Activated naive CD8-positive, alpha-beta T cell treated with anti-CD3 and anti-CD28 coated beads for 36 hours (primary cell): Measurements from ENCODE around the gene SCYGR2. TPM values are rescaled to one million over a fixed set of nuclear protein-coding genes. Genes with fewer than 3 reads are reported as not detected.

Experiments used
- DNase-seq: peaks from one replicate; pipeline ENCODE4 v3.0.0; 2021
- H3K27ac Mint-ChIP-seq: one replicate; pipeline ENCODE4 v1.8.0; 2022; ENCODE audit warnings: mild to moderate bottlenecking, moderate library complexity, mixed read lengths
- H3K27me3 Mint-ChIP-seq: one replicate; pipeline ENCODE4 v1.8.0; 2022; ENCODE audit warnings: mild to moderate bottlenecking, mixed read lengths
- H3K36me3 Mint-ChIP-seq: one replicate; pipeline ENCODE4 v1.8.0; 2021; ENCODE audit warnings: mild to moderate bottlenecking, mixed read lengths
- H3K4me1 Mint-ChIP-seq: one replicate; pipeline ENCODE4 v1.8.0; 2021; ENCODE audit warnings: mixed read lengths
- H3K4me3 Mint-ChIP-seq: one replicate; pipeline ENCODE4 v1.8.0; 2022; ENCODE audit warnings: mild to moderate bottlenecking, moderate library complexity, mixed read lengths
- H3K9me3 Mint-ChIP-seq: one replicate; pipeline ENCODE4 v1.8.0; 2022; ENCODE audit warnings: mixed read lengths
- total RNA-seq, 2 experiments: library from RNA; stranded (reverse); gene quantifications; one replicate each; pipeline ENCODE4 v1.2.3, GENCODE V29; 2021

The SCYGR2 gene
- total RNA-seq, 2 experiments from 2014 or later = not detected

DNA sequence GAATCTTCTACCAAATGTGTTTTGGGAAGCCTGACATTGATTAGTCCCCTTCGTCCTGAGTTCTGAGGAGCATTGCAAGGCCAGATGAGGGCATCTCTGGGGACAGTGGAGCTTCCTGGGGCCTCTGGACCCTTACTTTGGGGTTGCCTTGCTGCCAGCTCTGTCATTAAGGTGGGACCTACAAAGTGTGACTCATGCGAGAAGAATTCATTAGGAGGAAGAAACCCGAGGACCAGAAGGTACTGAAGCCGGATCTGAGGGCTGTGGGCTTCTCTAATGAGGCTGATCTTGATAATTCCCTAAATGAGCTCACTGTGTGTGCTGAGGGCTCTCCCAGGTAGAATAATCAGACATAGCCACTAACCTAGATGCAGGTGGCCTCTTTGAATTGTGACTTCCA is 695 bp upstream of the SCYGR2 start:
- Mint-ChIP-seq H3K36me3 (no peaks in the 10 kb centered on the region), H3K27ac (no peak overlapping the region), H3K9me3 (no peaks in the 10 kb centered on the region), H3K27me3 (peaks cover 39% of the 10 kb centered on the region), H3K4me3 (no peak overlapping the region), H3K4me1 (peaks cover under 1% of the 10 kb centered on the region)
- DNase-seq = no peak

DNA sequence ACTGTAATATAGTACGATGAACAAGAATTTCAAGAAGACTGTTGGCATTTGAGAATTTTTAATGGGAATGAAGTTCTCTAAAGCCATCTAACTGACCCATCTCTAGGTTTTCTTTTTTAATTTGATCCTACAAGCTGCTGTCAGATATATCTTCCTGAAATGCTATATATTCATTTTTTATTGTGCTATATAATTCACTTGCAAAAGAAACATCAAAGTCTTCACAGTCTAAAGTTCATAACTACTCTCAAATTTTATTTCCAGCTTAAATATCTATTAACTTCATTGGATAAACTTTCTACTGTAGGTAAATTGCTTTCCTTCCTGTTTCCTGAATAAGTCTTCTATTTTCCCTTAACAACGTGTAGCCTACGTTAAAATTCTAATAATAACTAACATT is 3.7 kb downstream of the SCYGR2 start:
- no peak overlapping the region for H3K27ac Mint-ChIP-seq

GRCh38 chr2:227606476-227606875 is 7.8 kb downstream of the SCYGR2 start:
- H3K27me3 Mint-ChIP-seq = peaks cover 62% of the 10 kb centered on the region
- H3K4me3 Mint-ChIP-seq = no peak overlapping the region
- H3K9me3 Mint-ChIP-seq = no peaks in the 10 kb centered on the region
- peaks cover 12% of the 10 kb centered on the region for H3K4me1 Mint-ChIP-seq
- no peak for DNase-seq
- no peaks in the 10 kb centered on the region for H3K36me3 Mint-ChIP-seq
- H3K27ac Mint-ChIP-seq = no peak overlapping the region

More for the DNA sequence above, 3.7 kb downstream of the SCYGR2 start:
- no peak overlapping the region for H3K4me3 Mint-ChIP-seq
- H3K27me3 Mint-ChIP-seq = peaks cover 40% of the 10 kb centered on the region
- no peaks in the 10 kb centered on the region for H3K9me3 Mint-ChIP-seq
- H3K4me1 Mint-ChIP-seq = no peaks in the 10 kb centered on the region
- no peaks in the 10 kb centered on the region for H3K36me3 Mint-ChIP-seq
- DNase-seq = no peak

GRCh38 chr2:227607941-227608340 is 9.2 kb downstream of the SCYGR2 start:
- Mint-ChIP-seq H3K4me1 (peaks cover 12% of the 10 kb centered on the region), H3K27me3 (peaks cover 71% of the 10 kb centered on the region), H3K4me3 (no peak overlapping the region), H3K36me3 (no peaks in the 10 kb centered on the region), H3K27ac (no peak overlapping the region), H3K9me3 (no peaks in the 10 kb centered on the region)
- no peak for DNase-seq

GRCh38 chr2:227608561-227609338 is 10.1 kb downstream of the SCYGR2 start:
- H3K9me3 Mint-ChIP-seq = no peaks in the 10 kb centered on the region
- DNase-seq = peak; percentile 8
- no peak overlapping the region for H3K27ac Mint-ChIP-seq
- no peaks in the 10 kb centered on the region for H3K36me3 Mint-ChIP-seq
- no peak overlapping the region for H3K4me3 Mint-ChIP-seq
- H3K4me1 Mint-ChIP-seq = peaks cover 12% of the 10 kb centered on the region
- H3K27me3 Mint-ChIP-seq = peaks cover 71% of the 10 kb centered on the region

- Mint-ChIP-seq H3K4me3 (no peak overlapping the region), H3K4me1 (peaks cover 12% of the 10 kb centered on the region), H3K9me3 (no peaks in the 10 kb centered on the region), H3K27me3 (peaks cover 67% of the 10 kb centered on the region), H3K27ac (peak overlapping the region; percentile 46), H3K36me3 (no peaks in the 10 kb centered on the region)
- DNase-seq = no peak
Measured at GRCh38 chr2:227610123-227610522, 11.4 kb downstream of the SCYGR2 start.

GRCh38 chr2:227612546-227613271 is 14.0 kb downstream of the SCYGR2 start:
- H3K9me3 Mint-ChIP-seq = no peaks in the 10 kb centered on the region
- no peak overlapping the region for H3K27ac Mint-ChIP-seq
- H3K4me3 Mint-ChIP-seq = no peak overlapping the region
- H3K36me3 Mint-ChIP-seq = no peaks in the 10 kb centered on the region
- peaks cover 12% of the 10 kb centered on the region for H3K4me1 Mint-ChIP-seq
- H3K27me3 Mint-ChIP-seq = peaks cover 53% of the 10 kb centered on the region
- no peak for DNase-seq

- Mint-ChIP-seq H3K4me3 (no peak overlapping the region), H3K4me1 (peaks cover 8% of the 10 kb centered on the region), H3K27ac (no peak overlapping the region), H3K9me3 (no peaks in the 10 kb centered on the region), H3K27me3 (peaks cover 48% of the 10 kb centered on the region), H3K36me3 (no peaks in the 10 kb centered on the region)
- DNase-seq = no peak
Measured at GRCh38 chr2:227613272-227613660, 14.6 kb downstream of the SCYGR2 start.

- H3K27me3 Mint-ChIP-seq = peaks cover 38% of the 10 kb centered on the region
- no peak overlapping the region for H3K4me3 Mint-ChIP-seq
- H3K9me3 Mint-ChIP-seq = no peaks in the 10 kb centered on the region
- H3K36me3 Mint-ChIP-seq = no peaks in the 10 kb centered on the region
- no peaks in the 10 kb centered on the region for H3K4me1 Mint-ChIP-seq
- no peak overlapping the region for H3K27ac Mint-ChIP-seq
- no peak for DNase-seq
Measured at GRCh38 chr2:227614246-227614645, 15.6 kb downstream of the SCYGR2 start.

- no peaks in the 10 kb centered on the region for H3K9me3 Mint-ChIP-seq
- DNase-seq = no peak
- H3K4me1 Mint-ChIP-seq = no peaks in the 10 kb centered on the region
- H3K4me3 Mint-ChIP-seq = no peak within 1 kb of the TSS
- no peaks in the 10 kb centered on the region for H3K36me3 Mint-ChIP-seq
- no peak within 1 kb of the TSS for H3K27ac Mint-ChIP-seq
- peaks cover 33% of the 10 kb centered on the region for H3K27me3 Mint-ChIP-seq
Measured at GRCh38 chr2:227614740-227615139, 16.0 kb downstream of the SCYGR2 start, which contains the start of gene SCYGR3. Gene SCYGR3, minus strand, starts transcription at chr2:227614840. Its CDS starts 0 bp downstream, at chr2:227614840.

- no peak for DNase-seq
- no peaks in the 10 kb centered on the region for H3K4me1 Mint-ChIP-seq
- no peak overlapping the region for H3K4me3 Mint-ChIP-seq
- H3K36me3 Mint-ChIP-seq = no peaks in the 10 kb centered on the region
- H3K9me3 Mint-ChIP-seq = no peaks in the 10 kb centered on the region
- H3K27me3 Mint-ChIP-seq = peaks cover 31% of the 10 kb centered on the region
- no peak overlapping the region for H3K27ac Mint-ChIP-seq
Measured at GRCh38 chr2:227615181-227615580, 16.5 kb downstream of the SCYGR2 start.

DNA sequence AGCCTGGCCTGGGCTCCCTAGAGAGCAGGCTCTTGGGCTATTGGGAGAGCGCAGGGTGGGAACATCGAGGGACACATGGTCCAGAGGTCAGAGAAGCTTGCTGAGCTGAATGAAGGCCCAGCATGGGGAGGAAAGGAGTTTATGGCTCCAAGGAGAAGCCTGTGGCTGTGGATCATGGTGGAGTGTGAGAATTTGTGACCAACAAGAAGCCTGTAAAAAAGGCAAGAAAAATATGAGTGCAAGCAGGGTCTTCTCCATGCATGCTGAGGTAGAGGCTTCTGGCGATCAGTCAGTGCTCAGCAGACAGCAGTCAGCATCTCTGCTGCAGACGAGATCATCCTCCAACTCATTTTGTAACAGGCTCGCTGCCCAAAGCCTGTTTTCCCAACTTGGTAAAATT is 17.2 kb downstream of the SCYGR2 start:
- H3K9me3 Mint-ChIP-seq = no peaks in the 10 kb centered on the region
- H3K27ac Mint-ChIP-seq = no peak overlapping the region
- H3K27me3 Mint-ChIP-seq = peaks cover 26% of the 10 kb centered on the region
- H3K4me3 Mint-ChIP-seq = no peak overlapping the region
- peaks cover 2% of the 10 kb centered on the region for H3K4me1 Mint-ChIP-seq
- H3K36me3 Mint-ChIP-seq = no peaks in the 10 kb centered on the region
- no peak for DNase-seq

DNA sequence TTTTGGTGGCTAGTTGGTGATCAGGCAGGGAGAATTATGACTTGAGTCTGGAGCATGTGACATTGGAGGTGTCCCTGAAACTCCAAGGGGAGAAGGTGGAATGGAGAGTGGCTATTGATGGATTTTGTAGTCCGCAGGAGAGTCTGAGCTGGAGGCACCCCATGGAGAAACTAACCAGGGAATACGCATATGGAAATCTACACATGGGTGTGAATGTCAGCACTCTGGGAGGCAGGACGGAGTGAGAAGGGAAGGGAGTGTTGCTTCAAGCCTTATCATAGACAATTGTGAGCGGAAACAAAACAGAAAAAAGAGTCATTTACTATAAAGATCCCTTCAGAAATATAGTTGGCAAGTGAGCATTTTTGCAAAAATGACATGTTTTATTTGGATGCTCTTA is 17.9 kb downstream of the SCYGR2 start:
- H3K27ac Mint-ChIP-seq = no peak overlapping the region
- H3K4me1 Mint-ChIP-seq = peaks cover 2% of the 10 kb centered on the region
- DNase-seq = no peak
- no peaks in the 10 kb centered on the region for H3K9me3 Mint-ChIP-seq
- no peaks in the 10 kb centered on the region for H3K36me3 Mint-ChIP-seq
- peaks cover 19% of the 10 kb centered on the region for H3K27me3 Mint-ChIP-seq
- H3K4me3 Mint-ChIP-seq = no peak overlapping the region

- no peak for DNase-seq
- Mint-ChIP-seq H3K4me1 (peaks cover 2% of the 10 kb centered on the region), H3K27ac (no peak within 1 kb of the TSS), H3K4me3 (no peak within 1 kb of the TSS), H3K36me3 (no peaks in the 10 kb centered on the region), H3K27me3 (peaks cover 12% of the 10 kb centered on the region), H3K9me3 (no peaks in the 10 kb centered on the region)
Measured at GRCh38 chr2:227617316-227618230, 18.9 kb downstream of the SCYGR2 start, which contains the start of gene SCYGR4. Gene SCYGR4, plus strand, starts transcription at chr2:227617498. Its CDS starts 0 bp downstream, at chr2:227617498.

GRCh38 chr2:227623226-227623625 is 24.5 kb downstream of the SCYGR2 start:
- peaks cover 3% of the 10 kb centered on the region for H3K4me1 Mint-ChIP-seq

More at GRCh38 chr2:227623226-227623625, 24.5 kb downstream of the SCYGR2 start:
- Mint-ChIP-seq H3K4me3 (no peak overlapping the region), H3K27ac (no peak overlapping the region), H3K27me3 (peaks cover 3% of the 10 kb centered on the region), H3K9me3 (no peaks in the 10 kb centered on the region), H3K36me3 (no peaks in the 10 kb centered on the region)
- no peak for DNase-seq
